ENCODE results near the gene HTRA1.

The HTRA1 gene

GRCh38 chr10:122461367-122461728 is at the start of gene HTRA1:
TSS of gene HTRA1 (plus strand) at chr10:122461553. CDS start at chr10:122461653, 100 bp downstream.
- no peak for DNase-seq
- CTCF ChIA-PET: no interaction called here

GRCh38 chr10:122413327-122413726 is 48.0 kb upstream of the HTRA1 start:
- no peak for DNase-seq
- Mint-ChIP-seq H3K4me1 (peaks cover 29% of the 10 kb centered on the region), H3K27ac (no peak overlapping the region), H3K27me3 (no peaks in the 10 kb centered on the region), H3K36me3 (peaks cover 39% of the 10 kb centered on the region), H3K4me3 (no peak overlapping the region), H3K9me3 (no peaks in the 10 kb centered on the region)
- CTCF ChIA-PET: no interaction called here

More at GRCh38 chr10:122461367-122461728, at the start of gene HTRA1:
- peaks cover 94% of the 10 kb centered on the region for H3K27me3 Mint-ChIP-seq
- H3K4me3 Mint-ChIP-seq: peak within 1 kb of the TSS; percentile 54
- no peak within 1 kb of the TSS for H3K27ac Mint-ChIP-seq
- no peaks in the 10 kb centered on the region for H3K9me3 Mint-ChIP-seq
- H3K36me3 Mint-ChIP-seq: no peaks in the 10 kb centered on the region
- peaks cover 11% of the 10 kb centered on the region for H3K4me1 Mint-ChIP-seq

- no peak overlapping the region for H3K4me3 Mint-ChIP-seq
- H3K9me3 Mint-ChIP-seq: no peaks in the 10 kb centered on the region
- H3K27ac Mint-ChIP-seq: no peak overlapping the region
- H3K27me3 Mint-ChIP-seq: no peaks in the 10 kb centered on the region
- CTCF ChIA-PET: no interaction called here
- peaks cover 64% of the 10 kb centered on the region for H3K4me1 Mint-ChIP-seq
- H3K36me3 Mint-ChIP-seq: peaks cover 63% of the 10 kb centered on the region
- DNase-seq: no peak
These were observed 43.7 kb upstream of the HTRA1 start for GRCh38 chr10:122417667-122418066.

GRCh38 chr10:122419016-122419415 is 42.3 kb upstream of the HTRA1 start:
- DNase-seq: no peak
- H3K4me1 Mint-ChIP-seq: peaks cover 71% of the 10 kb centered on the region
- peaks cover 58% of the 10 kb centered on the region for H3K36me3 Mint-ChIP-seq
- H3K9me3 Mint-ChIP-seq: no peaks in the 10 kb centered on the region
- H3K27ac Mint-ChIP-seq: no peak overlapping the region
- no peak overlapping the region for H3K4me3 Mint-ChIP-seq
- H3K27me3 Mint-ChIP-seq: no peaks in the 10 kb centered on the region
- CTCF ChIA-PET: interaction anchor here (1.0 to 2.3 kb wide), 3 partner anchors 16 to 120 kb away, joined by 3 to 10 read pairs (median 4); no protein-coding TSS in a partner anchor

- H3K4me1 Mint-ChIP-seq: peaks cover 71% of the 10 kb centered on the region
- peaks cover 51% of the 10 kb centered on the region for H3K36me3 Mint-ChIP-seq
- no peaks in the 10 kb centered on the region for H3K9me3 Mint-ChIP-seq
- H3K4me3 Mint-ChIP-seq: no peak overlapping the region
- H3K27ac Mint-ChIP-seq: no peak overlapping the region
- CTCF ChIA-PET: interaction anchor here (1.0 to 2.3 kb wide), 2 partner anchors 15 to 68 kb away, joined by 3 to 10 read pairs; no protein-coding TSS in a partner anchor
- DNase-seq: no peak
- no peaks in the 10 kb centered on the region for H3K27me3 Mint-ChIP-seq
These were observed 41.3 kb upstream of the HTRA1 start for GRCh38 chr10:122419876-122420623.

- no peak overlapping the region for H3K4me3 Mint-ChIP-seq
- CTCF ChIA-PET: no interaction called here
- no peaks in the 10 kb centered on the region for H3K9me3 Mint-ChIP-seq
- peaks cover 48% of the 10 kb centered on the region for H3K36me3 Mint-ChIP-seq
- DNase-seq: no peak
- H3K27me3 Mint-ChIP-seq: no peaks in the 10 kb centered on the region
- peak overlapping the region; percentile 59 for H3K27ac Mint-ChIP-seq
- H3K4me1 Mint-ChIP-seq: peaks cover 69% of the 10 kb centered on the region
These were observed 40.7 kb upstream of the HTRA1 start for GRCh38 chr10:122420624-122421007.

DNA sequence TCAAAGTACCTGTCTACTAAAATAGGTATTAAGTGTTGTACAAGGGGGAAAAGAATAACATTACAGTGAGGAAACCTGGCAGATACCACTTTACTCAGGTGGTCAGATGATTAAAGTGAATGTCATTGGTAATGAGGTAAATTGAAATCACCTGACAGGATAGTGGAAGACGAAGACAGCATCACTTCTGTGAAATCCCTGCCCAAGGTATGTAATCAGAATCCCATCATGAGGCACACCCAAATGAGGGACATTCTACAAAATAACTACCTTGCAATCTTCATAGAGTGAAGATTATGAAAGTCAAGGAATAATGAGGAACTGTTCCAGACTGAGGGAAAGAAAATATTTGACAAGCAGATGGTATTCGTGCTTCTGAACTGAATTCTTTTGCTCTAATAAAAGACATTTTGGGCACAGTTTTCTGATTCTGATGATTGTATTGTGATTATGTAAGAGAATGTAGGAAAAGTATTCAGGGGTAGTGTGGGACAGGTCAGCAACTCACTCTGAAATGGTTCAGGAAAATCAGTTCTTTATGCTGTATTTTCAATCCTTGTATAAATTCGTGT is 40.2 kb upstream of the HTRA1 start:
- CTCF ChIA-PET: no interaction called here
- peaks cover 43% of the 10 kb centered on the region for H3K36me3 Mint-ChIP-seq
- no peaks in the 10 kb centered on the region for H3K27me3 Mint-ChIP-seq
- H3K9me3 Mint-ChIP-seq: no peaks in the 10 kb centered on the region
- DNase-seq: no peak
- no peak overlapping the region for H3K4me3 Mint-ChIP-seq
- H3K27ac Mint-ChIP-seq: no peak overlapping the region
- peaks cover 64% of the 10 kb centered on the region for H3K4me1 Mint-ChIP-seq

DNA sequence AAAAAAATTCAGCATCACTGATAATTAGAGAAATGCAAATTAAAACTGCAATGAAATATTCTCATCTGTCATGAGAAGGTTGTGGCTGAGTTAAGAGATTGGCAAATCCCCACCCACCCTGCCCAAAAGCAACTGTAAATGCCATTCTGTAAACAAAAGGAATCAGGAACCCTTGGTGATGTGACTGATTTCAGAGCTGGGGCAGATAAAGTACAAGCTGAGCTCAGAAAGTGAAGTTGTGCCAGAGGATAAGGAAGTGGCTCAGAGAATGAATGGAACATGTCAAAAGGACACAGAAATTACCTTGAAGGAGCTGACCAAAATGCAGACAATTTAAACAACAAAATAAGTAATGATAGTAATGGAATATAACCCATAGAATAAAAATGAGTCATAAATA is 39.6 kb upstream of the HTRA1 start:
- Mint-ChIP-seq H3K27me3 (no peaks in the 10 kb centered on the region), H3K4me1 (peaks cover 59% of the 10 kb centered on the region), H3K4me3 (no peak overlapping the region), H3K9me3 (no peaks in the 10 kb centered on the region), H3K27ac (peak overlapping the region; percentile 83), H3K36me3 (peaks cover 39% of the 10 kb centered on the region)
- DNase-seq: no peak
- CTCF ChIA-PET: no interaction called here

DNA sequence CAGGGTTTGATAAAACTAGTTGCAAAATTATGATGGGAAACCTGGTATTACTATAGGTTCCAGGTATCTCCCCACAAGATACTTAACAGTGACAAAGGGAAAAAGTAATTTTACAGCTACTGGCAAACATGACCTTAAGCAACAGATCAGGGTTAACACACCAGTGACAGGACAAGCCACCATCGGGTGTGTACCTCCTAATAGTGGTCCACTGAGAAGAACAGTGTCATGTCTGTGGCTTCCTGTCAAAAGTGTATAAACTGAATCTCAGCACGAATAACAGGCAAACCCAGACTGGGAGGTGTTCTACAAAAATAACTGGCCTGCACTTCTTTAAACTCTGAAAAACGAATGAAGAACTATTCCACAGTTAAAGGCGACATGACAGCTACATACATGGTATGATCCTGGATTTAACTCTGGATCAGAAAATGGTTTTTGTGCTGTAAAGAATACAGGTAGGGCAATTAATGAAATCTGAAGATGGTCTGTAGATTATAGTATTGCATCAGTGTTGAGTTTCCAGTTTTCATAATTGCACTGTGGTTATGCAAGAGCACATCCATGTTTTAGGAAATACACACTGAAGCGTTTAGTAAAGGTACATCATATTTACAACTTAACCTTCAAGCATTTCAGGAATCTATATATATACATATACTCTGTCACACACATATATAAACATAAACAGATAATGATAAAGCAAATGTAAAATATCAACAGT is 38.9 kb upstream of the HTRA1 start:
- CTCF ChIA-PET: no interaction called here

GRCh38 chr10:122424059-122424458 is 37.3 kb upstream of the HTRA1 start:
- CTCF ChIA-PET: interaction anchor here (0.7 kb wide), 1 partner anchor 80 kb away, joined by 3 read pairs; no protein-coding TSS in a partner anchor
- Mint-ChIP-seq H3K4me1 (peaks cover 48% of the 10 kb centered on the region), H3K4me3 (no peak overlapping the region), H3K27me3 (no peaks in the 10 kb centered on the region), H3K9me3 (no peaks in the 10 kb centered on the region), H3K27ac (no peak overlapping the region), H3K36me3 (peaks cover 33% of the 10 kb centered on the region)
- no peak for DNase-seq

More for the DNA sequence above, 38.9 kb upstream of the HTRA1 start:
- no peak for DNase-seq
- peaks cover 40% of the 10 kb centered on the region for H3K36me3 Mint-ChIP-seq
- H3K9me3 Mint-ChIP-seq: no peaks in the 10 kb centered on the region
- no peak overlapping the region for H3K4me3 Mint-ChIP-seq
- H3K27ac Mint-ChIP-seq: peak overlapping the region; percentile 42
- H3K27me3 Mint-ChIP-seq: no peaks in the 10 kb centered on the region
- H3K4me1 Mint-ChIP-seq: peaks cover 59% of the 10 kb centered on the region

DNA sequence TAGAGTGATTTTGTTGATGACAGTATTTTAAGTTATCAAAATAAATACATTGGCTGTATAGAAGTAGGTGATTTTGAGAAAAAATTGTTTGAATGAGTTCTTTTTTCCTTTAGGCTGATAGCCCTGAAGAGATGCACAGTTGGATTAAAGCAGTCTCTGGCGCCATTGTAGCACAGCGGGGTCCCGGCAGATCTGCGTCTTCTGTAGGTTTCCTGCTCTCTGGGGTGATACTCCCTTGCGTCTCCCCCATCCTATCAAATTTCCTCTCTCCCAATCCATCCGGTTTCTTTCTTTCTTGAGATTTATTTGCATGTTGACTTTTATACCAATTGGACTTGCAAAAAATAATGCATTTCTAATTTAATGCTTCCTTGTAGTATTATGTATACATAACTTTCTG is 34.5 kb upstream of the HTRA1 start:
- DNase-seq: no peak
- Mint-ChIP-seq H3K9me3 (no peaks in the 10 kb centered on the region), H3K4me1 (peaks cover 24% of the 10 kb centered on the region), H3K27ac (peak overlapping the region; percentile 42), H3K36me3 (peaks cover 21% of the 10 kb centered on the region), H3K27me3 (no peaks in the 10 kb centered on the region), H3K4me3 (no peak overlapping the region)
- CTCF ChIA-PET: no interaction called here

- Mint-ChIP-seq H3K4me1 (peaks cover 19% of the 10 kb centered on the region), H3K36me3 (peaks cover 19% of the 10 kb centered on the region), H3K27ac (no peak overlapping the region), H3K9me3 (no peaks in the 10 kb centered on the region), H3K4me3 (no peak overlapping the region), H3K27me3 (no peaks in the 10 kb centered on the region)
- CTCF ChIA-PET: no interaction called here
- no peak for DNase-seq
These were observed 34.1 kb upstream of the HTRA1 start for GRCh38 chr10:122427280-122427679.

GRCh38 chr10:122435212-122435827 is 26.0 kb upstream of the HTRA1 start:
- CTCF ChIA-PET: interaction anchor here (0.8 to 4.3 kb wide), 28 partner anchors 12 to 268 kb away, joined by 3 to 54 read pairs (median 4); partner anchors contain the start of genes BTBD16 and PLEKHA1
- H3K36me3 Mint-ChIP-seq: peaks cover under 1% of the 10 kb centered on the region
- no peak overlapping the region for H3K27ac Mint-ChIP-seq
- no peak overlapping the region for H3K4me3 Mint-ChIP-seq
- H3K4me1 Mint-ChIP-seq: no peaks in the 10 kb centered on the region
- no peaks in the 10 kb centered on the region for H3K9me3 Mint-ChIP-seq
- no peaks in the 10 kb centered on the region for H3K27me3 Mint-ChIP-seq
- no peak for DNase-seq

- no peak overlapping the region for H3K4me3 Mint-ChIP-seq
- DNase-seq: no peak
- H3K36me3 Mint-ChIP-seq: no peaks in the 10 kb centered on the region
- no peaks in the 10 kb centered on the region for H3K4me1 Mint-ChIP-seq
- peaks cover 8% of the 10 kb centered on the region for H3K27me3 Mint-ChIP-seq
- CTCF ChIA-PET: interaction anchor here (1.1 kb wide), 1 partner anchor 173 kb away, joined by 3 read pairs; no protein-coding TSS in a partner anchor
- H3K27ac Mint-ChIP-seq: no peak overlapping the region
- H3K9me3 Mint-ChIP-seq: no peaks in the 10 kb centered on the region
These were observed 19.4 kb upstream of the HTRA1 start for GRCh38 chr10:122441961-122442360.
